NOMO-1 treated with dmso at 0.1 percent for 144 hours (cell line): ENCODE results near the gene OR1F1.
"Not testable (repeated sequence)": the region's sequence is repeated elsewhere in the genome, so short reads cannot be mapped to it uniquely, and the experiment has no call there.

ENCODE experiments used
- DNase-seq: peaks from one replicate; lab custom pipeline; 2025; ENCODE audit not compliant: unreplicated experiment; lab: John Stamatoyannopoulos, UW

Gene OR1F1

DNA sequence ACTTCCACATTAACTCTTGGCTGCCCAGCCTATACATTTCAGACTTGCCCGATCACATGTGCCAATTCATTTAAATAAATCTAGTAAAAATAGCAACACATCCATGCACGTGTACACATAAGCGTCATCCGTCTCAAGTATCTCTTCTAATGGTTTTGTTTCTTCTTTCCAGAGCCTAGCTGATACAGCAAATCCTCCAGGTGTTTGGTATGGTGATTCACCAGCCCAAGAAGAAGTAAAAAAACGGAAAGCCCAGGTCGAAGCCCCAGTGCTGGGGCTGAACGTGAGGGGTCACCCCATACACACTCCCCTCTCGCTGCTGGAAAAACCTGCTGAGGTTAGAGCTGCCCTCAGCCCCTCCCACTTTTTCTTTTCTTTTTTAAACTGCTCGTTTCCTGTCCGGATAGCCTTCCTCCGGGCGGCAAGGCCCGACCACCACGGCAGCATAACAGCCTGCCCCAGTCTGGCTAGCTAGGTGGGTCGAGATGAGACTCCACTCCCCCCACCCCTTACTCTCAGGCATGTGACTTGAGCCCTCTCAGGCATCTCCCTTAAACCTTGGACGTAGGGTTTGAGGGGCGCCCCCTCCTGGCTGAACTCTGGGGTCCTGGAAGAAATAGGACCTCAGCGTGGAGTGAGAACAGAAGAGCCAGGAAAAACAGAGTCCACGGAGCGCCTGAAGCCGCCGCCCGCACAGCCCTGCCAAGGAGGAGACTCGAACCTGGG, 13.9 kb upstream of the OR1F1 start:
- no peak for DNase-seq

DNA sequence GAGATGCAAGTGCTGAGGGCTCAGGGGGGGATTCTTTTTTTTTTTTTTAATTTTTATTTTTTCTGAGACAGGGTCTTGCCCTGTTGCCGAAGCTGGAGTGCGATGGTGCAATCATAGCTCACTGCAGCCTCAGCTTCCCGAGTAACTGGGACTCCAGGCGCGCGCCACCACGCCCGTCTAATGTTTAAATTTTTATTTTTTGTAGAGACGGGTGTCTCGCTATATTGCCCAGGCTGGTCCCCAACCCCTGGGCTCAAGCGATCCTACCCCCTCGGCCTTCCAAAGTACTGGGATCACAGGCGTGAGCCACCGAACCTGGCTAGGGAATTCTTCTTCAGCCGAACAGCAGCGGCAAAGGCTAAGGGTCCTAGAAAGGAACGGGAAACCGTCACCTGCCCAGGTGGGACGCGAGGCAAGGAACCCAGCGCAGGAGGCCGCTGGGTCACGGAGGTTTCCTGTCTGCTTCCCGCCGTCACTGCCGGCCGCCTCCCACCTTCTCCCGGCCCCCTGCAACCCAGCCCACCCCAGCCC, 13.3 kb upstream of the OR1F1 start:
- DNase-seq, result no peak

DNA sequence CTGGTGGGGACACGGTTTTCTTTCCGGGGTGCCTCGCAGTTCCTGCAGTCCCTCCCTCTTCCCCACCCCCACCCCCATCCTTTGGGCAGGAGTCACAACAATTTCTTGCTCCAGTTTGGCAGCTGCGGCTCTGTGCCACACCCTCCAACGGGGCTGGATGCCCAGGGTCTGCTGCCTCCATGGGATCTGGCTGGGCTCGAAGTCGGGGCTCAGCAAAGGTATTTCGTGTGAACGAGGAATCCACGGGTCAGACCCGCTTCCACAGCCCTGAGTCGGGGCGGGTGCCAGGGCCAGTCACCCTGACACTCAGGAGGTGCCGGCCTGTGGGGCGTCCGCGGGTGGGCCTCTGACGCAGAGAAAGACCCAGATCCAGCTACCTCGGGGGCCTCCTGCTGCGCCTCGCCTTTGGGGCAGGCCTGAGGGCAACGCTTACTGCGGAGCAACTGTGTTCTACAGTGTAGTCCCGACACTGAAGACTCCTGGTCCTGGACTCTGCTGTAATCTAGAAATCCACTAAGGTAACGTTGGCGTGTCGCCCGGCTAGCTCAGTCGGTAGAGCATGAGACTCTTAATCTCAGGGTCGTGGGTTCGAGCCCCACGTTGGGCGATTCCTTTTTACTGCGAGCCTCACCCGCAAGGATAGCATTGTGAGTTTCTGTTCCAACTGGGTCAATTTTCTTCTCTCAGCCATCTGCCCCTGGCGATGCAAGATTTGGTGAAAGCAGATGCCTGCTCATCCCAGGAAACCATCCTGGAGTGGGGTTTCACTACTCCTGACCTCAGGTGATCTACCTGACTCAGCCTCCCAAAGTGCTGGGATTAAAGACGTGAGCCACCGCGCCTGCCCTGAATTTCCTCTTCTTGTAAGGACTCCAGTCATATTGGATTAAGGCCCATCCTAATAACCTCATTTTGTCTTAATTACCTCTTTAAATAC, 12.6 kb upstream of the OR1F1 start:
- DNase-seq, result no peak

DNA sequence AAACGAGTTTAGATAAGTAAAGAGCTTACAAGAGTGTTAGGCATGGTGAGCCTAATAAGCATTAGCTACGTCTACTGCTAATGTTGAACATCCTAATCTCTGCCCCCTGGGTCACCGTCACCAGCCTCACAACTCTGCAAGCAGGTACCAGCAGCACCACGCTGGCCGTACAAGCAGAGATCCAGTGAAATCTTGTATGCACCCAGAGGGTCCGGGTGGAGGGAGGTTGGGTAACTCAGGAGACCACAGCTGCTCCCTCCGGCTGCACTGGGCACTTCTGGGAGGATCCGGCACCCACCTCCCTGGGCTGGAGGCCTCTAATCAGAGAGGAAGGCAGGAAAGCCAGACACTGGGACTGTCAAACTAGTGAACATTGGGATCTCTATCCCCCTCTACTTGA, 8.4 kb upstream of the OR1F1 start:
- DNase-seq, result no peak

DNA sequence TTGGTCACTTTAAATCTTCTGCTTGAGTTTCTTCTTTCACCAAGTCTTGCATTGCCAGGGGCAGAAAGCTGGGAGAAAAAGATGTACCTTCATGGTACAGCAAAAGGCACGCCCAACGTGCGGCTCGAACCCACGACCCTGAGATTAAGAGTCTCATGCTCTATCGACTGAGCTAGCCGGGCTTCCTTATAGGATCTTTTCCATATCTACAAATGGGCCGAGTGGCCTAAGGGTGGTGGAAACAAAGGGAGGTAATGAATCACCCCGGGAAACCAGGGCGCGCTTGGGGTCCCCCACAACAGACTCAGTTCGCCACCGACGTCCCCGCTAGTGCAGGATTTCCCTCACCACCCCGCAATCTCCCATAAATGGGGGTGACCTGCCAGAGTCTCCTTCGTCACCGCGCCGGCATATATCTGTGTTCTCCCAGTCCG, 7.5 kb upstream of the OR1F1 start:
- DNase-seq, result no peak

DNA sequence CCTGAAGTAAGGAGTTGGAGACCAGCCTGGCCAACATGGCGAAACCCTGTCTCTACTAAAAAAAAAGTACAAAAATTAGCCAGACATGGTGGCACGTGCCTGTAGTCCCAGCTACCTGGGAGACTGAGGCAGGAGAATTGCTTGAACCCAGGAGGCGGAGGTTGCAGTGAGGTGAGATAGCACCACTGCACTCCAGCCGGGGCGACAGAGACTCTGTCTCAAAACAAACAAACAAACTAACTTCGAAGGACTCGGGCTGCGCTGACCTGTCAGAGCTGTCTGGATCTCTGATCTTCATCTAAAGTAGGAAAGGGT, 5.8 kb upstream of the OR1F1 start:
- DNase-seq, result not testable (repeated sequence)

DNA sequence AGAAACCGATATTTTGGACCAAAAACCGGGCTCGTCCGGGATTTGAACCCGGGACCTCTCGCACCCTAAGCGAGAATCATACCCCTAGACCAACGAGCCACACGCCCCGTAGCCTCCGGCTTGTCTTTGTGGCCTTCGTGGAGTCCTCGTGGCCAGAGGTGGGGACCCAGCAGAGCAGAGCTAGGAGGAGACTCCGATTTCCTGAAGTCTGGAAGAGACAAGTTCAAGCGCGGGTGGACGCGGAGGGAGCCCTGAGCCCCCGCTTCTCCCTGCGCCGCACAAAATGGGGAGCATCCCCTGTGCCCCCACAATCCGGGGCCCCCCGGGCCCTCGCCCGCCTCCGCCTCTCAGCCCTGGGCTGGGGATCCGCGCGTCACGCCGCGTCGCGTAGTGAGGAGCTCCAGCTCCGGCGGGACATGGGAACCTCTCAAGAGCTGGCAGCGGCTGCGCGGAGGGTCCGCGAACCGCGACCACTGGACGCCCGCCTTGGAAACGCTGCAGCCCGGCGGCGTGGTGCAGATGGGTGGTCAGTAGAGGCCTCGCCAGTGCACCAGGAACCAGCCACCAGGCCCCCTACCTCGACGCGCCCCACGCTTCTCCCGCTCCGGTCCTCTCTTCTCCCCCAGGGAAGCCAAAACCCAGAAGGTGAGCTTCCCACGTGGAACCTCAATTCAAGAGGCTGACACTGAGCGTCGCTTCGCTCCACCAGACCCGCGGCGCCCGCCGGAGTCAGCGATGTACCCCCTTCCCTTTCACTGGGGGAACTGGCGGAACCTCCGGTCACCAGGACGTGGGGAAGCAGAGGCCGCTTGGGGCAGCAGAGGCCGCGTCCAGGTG, 5.2 kb upstream of the OR1F1 start:
- DNase-seq, result no peak

DNA sequence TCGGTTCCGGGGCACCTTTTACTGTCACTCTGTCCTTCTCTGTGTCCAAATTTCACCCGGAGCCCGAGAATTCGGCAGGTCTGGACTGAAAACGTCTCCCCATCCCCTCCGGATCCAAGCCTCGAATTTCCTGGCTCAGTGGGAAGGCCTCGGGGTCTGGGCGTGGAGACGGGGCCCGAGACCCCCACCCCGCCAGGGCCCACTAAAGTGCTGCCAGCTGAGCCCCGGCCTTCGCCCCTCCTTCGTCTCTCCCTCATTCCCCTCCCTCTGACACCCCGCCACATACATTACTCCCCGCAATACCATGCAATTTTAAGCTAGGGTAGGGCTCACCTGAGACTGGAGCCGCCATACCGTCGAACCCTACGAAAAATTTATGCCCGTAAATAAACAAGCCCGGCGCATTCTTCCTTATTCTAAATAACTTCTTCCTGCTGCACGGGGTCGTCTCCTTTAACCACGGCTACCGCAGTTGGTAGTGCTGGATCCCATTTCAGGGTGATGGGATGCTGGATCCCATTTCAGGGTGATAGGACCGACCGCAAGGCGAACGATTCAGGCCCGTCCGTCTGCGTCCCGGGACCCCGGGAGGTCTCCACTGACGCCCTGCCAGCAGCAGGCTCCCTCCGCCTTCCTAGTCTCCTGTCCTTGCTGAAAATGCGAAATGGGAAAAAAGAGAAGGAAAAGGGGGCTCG, 4.4 kb upstream of the OR1F1 start:
- no peak for DNase-seq

DNA sequence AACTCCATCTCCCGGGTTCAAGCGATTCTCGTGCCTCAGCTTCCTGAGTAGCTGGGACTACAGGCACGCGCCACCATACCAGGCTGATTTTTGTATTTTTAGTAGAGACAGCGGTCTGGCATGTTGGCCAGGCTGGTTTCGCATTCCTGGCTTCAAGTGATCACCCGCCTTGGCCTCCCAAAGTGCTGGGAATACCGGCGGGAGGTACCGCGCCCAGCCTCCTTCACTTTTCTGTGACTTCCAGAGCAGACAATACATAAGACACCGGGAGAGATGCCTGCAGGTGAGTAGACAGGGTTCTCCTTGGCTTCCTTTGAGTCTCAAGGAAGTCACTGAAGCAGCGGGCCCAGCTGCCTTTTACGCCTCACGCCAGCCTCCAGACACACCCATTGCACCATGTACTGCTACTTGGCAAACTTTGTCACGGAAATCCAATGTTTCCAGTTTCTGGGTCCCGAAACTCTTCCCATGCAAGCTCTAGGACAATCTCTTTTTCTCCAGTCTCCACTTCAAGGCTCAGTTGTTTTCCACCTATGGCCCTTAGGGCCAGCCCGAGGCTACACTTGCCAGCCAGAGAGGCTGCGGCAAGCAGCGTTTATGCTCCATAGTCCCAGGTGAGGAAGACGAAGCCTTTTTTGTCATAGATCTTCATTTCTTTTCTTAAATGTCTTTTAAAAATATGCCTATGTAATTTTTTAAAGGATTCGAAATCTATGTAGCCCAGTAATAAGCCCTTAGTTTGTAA, 886 bp upstream of the OR1F1 start:
- DNase-seq, result no peak

DNA sequence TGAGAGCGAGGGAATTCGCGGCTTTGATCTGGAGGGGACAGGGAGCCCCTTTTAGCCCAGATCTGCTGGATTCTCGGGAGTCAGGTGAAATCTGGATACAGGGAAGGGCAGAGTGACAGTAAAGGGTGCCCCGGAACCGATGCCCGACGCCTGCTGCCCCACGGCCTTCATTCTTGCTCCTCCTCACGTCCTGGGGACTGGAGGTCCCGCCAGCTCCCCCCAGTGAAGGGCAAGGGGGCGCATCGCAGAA, 596 bp downstream of the OR1F1 start:
- no peak for DNase-seq

DNA sequence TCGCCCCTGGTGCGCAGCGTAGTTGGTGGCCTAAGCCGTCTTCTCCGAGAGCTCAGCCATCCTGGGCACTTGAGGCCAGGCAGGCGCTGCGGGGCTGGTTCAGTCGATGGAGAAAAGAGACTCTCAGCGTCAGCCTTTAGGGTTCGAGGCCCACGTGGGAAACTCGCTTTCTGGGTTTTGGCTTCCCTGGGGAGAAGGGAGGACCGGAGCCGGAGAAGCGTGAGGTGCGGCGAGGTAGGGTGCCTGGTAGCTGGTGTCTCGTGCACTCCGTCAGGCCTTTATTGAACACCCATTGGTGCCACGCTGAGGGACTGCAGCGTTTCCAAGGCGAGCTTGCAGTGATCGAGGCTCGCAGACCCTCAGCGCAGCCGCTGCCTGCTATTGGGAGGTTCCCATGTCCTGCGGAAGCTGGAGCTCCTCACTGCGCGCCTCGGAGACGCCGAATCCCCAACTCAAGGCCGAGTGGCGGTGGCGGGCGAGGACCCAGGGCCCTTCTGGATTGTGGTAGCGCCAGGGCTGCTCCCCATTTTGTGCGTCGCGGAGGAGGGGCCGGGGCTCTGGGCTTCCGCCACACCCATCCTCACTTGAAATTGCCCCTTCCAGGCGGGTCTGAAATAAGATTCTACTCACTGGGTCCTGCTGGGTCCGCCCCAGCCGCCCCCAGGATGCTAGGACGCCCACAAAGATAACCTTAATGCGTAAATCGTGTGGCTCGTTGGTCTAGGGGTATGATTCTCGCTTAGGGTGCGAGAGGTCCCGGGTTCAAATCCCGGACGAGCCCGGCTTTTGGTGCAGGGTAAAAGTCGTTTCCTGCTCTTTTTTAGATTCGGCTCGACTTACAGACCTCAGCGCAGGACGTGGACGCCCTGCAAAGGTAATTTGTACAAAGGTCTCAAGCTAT, 1.2 kb downstream of the OR1F1 start:
- DNase-seq, result no peak

DNA sequence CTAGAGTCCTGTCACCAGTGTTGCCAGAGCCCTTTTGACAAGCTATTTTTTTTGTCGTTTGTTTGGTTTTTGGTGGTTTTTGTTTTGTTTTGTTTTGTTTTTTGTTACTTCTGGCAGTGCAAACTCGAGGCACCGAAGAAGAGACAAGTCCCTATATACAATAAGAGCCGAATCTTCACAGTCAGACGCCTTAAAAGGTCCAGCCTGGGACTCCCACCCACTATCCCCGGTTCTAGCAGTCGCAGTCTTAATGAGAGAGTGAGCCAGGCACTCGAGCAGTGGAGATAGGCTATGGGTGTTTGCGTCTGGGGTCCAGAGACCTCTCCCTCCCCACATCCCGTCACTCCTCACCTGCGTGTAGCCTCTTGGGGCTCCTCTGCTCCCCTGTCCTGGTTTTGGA, 1.9 kb downstream of the OR1F1 start:
- no peak for DNase-seq

DNA sequence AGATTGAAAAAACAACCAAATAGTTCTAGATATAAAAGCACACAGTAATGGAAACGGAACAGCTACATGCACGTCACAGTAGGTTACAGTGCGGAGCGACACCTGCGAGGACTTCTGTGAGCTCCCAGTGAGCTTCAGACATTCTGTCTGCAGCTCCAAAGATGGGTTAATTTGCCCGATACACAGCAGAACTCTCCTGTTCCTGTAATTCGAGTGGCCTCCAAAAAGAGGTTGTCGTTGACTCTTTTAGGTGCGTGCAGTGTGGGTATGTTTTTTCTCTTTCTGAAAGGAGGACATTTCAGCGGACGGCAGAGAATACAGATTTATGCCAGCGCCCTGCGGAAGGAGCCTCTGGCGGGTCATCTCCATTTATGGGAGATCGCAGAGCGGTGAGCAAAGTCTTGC, 2.9 kb downstream of the OR1F1 start:
- DNase-seq, result no peak

DNA sequence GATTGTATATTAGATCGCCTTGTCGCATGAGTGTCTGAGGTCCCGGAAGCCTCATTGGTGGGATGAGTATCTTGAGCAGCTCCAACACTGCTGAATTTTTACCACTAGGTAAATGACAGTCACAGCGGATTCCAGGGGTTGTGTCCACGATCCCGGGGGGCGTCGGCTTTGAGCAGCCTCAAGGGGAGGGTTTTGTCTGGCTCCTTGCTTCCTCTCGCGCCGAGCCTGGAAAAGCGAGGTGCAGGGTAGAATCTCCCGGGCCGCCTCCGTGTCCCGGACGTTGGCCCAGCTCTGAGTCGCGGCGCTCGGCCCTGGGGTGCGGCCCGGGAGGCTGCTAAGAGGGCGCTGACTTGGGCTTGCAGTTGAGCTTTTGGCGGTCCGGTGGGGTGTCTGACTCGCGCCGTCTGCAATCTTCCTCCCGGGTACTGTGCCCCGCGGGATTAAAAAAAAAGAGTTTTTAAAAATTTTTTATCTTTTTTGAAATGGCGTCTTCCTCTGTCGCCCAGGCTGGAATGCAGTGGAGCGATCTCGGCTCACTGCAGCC, 4.5 kb downstream of the OR1F1 start:
- no peak for DNase-seq

DNA sequence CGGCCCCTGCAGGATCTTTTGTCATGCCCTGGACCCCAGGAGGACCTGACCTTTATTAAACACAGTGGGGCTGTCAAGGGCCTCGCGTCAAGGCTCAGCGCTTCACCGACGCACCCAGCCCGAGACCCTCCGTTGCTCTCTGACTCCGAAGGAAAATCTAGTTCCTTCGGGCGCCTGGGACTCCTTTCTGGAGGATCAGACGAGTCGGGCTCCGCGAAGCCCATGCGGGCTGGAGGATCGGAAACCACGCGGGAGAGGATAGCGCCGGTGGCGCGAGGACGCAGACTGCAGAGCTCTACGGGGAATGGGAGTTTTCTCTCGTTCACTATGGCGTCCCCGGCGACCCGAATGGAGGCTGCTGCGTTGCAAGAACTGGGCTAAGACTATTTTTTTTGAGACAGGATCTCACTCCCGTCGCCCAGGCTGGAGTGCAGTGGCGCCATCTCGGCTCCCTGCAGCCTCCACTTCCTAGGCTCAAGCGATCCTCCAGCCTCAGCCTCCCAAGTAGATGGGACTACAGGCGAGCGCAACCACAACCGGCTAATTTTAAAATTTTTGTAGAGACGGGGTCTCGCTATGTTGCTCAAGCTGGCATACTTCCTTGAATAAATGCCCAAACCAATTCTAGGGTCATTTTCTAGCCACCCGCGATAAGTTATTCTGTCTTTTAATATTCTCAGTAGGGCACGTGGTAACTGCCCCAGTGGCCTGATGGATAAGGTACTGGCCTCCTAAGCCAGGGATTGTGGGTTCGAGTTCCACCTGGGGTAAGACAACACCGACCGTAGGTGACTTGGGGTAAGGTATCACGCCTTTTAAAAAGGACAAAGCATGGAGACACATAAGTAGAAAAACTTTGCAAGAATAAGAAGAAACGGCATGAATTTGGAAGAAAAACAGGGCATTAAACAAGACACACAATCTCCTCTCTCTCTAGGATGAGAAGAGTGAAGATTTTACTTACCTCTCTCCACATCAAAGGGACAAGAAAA, 5.5 kb downstream of the OR1F1 start:
- DNase-seq, result no peak

DNA sequence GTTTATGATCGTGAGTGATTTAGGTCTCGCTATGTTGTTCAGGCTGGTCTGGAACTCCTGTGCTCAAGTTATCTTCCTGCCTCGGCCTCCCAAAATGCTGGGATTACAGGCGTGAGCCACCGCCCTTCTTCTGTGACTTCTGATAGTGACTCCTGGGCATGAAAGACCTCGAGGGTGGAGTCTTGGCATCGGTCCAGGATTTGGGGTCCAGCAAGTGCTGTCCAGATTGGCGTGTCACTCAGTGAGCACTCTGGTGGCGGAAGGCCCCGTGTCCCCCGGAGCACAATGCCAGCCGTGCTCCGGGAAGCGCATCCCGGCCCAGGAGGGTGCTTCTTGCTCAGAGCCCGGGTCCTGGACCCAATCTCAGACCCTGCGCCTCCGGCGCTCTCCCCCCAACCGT, 6.8 kb downstream of the OR1F1 start:
- DNase-seq, result no peak

DNA sequence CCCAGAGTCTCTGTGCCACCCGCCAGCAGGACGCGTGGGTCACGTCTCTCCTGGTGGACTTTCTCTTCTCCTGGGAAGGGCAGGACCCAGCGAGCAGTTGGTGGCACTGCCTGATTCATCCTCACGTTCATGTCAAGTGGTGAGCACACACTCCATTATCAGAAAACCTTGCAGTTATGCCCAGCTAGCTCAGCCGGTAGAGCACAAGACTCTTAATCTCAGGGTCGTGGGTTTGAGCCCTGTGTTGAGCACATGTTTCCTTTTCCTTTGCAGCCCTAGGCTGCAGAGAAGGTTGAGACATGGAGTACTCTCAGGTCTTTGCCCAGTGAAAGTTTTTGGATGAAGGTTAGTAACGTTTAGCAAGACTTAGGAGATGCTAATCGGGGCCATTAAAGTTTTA, 8.0 kb downstream of the OR1F1 start:
- DNase-seq, result no peak
